HepG2 (cell line): ENCODE measurements around the gene SDR42E2. TPM values are rescaled to one million over a fixed set of nuclear protein-coding genes. Genes with fewer than 3 reads are reported as not detected.

ENCODE experiments used
- ATAC-seq: fragments of 200-7000 bp; cut with Tn5 transposase; 3 replicates; pipeline ENCODE4 v1.9.1; 2020; ENCODE audit warnings: mild to moderate bottlenecking, moderate library complexity
- BruUV-seq: library from RNA; stranded (reverse); fragments of 400-500 nt; replicated peaks from 2 replicates; lab custom pipeline; 2021; lab: Mats Ljungman, UMichigan
- CTCF ChIA-PET: fragments of 300-600 bp; formaldehyde crosslinking; extraction: SDS; loops from one replicate; lab custom pipeline; 2021; ENCODE audit warnings: low total read pairs, inconsistent platforms, low intra/inter-chr PET ratio; lab: Yijun Ruan, JAX
- POLR2A ChIA-PET: fragments of 350-600 bp; sonication (Branson Sonifier 250); formaldehyde crosslinking; loops from one replicate; lab custom pipeline; 2020; ENCODE audit warnings: antibody characterized with exemption, inconsistent platforms; lab: Yijun Ruan, JAX
- DNase-seq: peaks from one replicate; pipeline ENCODE4 v3.0.0-alpha.2; 2015; ENCODE audit warnings: low spot score
- FAIRE-seq: peaks from 3 replicates; lab custom pipeline; 2011; peaks lifted over from hg19 to GRCh38; lab: Jason Lieb, UNC
- H2AFZ ChIP-seq: one replicate; pipeline ENCODE4 v1.6.1; 2011; ENCODE audit warnings: low read length, inconsistent platforms
- H3K27ac ChIP-seq: fragments of 300-600 bp; 3 replicates; pipeline ENCODE4 v1.8.0; 2011; ENCODE audit warnings: mixed run types, mild to moderate bottlenecking, mixed read lengths, low read length, inconsistent platforms; ENCODE audit not compliant: insufficient read depth; ENCODE audit errors: extremely low read length
- H3K27me3 ChIP-seq, 2 experiments: fragments of 200-600 bp in 1 of 2; 2 replicates in 1 of 2; 3 replicates in 1 of 2; pipeline versions ENCODE4 v1.6.0 to v1.8.0; 2011; ENCODE audit warnings: low read length in 2 of 2, mild to moderate bottlenecking in 2 of 2, moderate library complexity in 2 of 2, inconsistent platforms in 1 of 2; ENCODE audit not compliant: insufficient read depth in 2 of 2, control insufficient read depth in 1 of 2
- H3K36me3 ChIP-seq, 2 experiments: fragments of 200-600 bp in 1 of 2; replicated peaks in 1 of 2; 2 replicates in 1 of 2; 3 replicates in 1 of 2; pipeline versions ENCODE4 v1.5.1 to v1.8.0; 2011; ENCODE audit warnings: low read length in 2 of 2, inconsistent platforms in 1 of 2; ENCODE audit not compliant: insufficient read depth in 2 of 2, control insufficient read depth in 1 of 2
- H3K4me1 ChIP-seq: 2 replicates; pipeline ENCODE4 v1.5.1; 2012; ENCODE audit warnings: low read length, inconsistent platforms; ENCODE audit not compliant: insufficient read depth
- H3K4me2 ChIP-seq: 2 replicates; pipeline ENCODE4 v1.6.0; 2011; ENCODE audit warnings: low read depth, low read length, inconsistent platforms
- H3K4me3 ChIP-seq, 3 experiments: fragments of 200-600 bp in 1 of 3; sonication (generic), shearing (Covaris generic) in 1 of 3; replicated peaks in 1 of 3; 2 replicates each; pipeline ENCODE4 v1.5.1; 2011 to 2016; ENCODE audit warnings: low read length in 3 of 3, inconsistent platforms in 2 of 3, low read depth in 2 of 3, mild to moderate bottlenecking in 2 of 3, control low read depth in 1 of 3, mixed read lengths in 1 of 3; ENCODE audit not compliant: insufficient read depth in 1 of 3
- H3K79me2 ChIP-seq: one replicate; pipeline ENCODE4 v1.6.1; 2011; ENCODE audit warnings: low read length, inconsistent platforms; ENCODE audit not compliant: insufficient read depth
- H3K9ac ChIP-seq: 2 replicates; pipeline ENCODE4 v1.6.0; 2011; ENCODE audit warnings: mild to moderate bottlenecking, low read depth, low read length, inconsistent platforms; ENCODE audit not compliant: insufficient read depth
- H3K9me3 ChIP-seq: 2 replicates; pipeline ENCODE4 v1.5.1; 2012; ENCODE audit warnings: mild to moderate bottlenecking, low read length
- H4K20me1 ChIP-seq: 2 replicates; pipeline ENCODE4 v1.6.0; 2011; ENCODE audit warnings: inconsistent platforms, mild to moderate bottlenecking, low read length, moderate library complexity; ENCODE audit not compliant: insufficient read depth
- ATAD3A ChIP-seq: sonication (generic); formaldehyde crosslinking; IDR thresholded peaks from 2 replicates; pipeline ENCODE4 v1.4.0; 2020; ENCODE audit warnings: missing genetic modification reagents
- CEBPB ChIP-seq: IDR thresholded peaks from 2 replicates; pipeline ENCODE4 v1.6.1; 2011; ENCODE audit warnings: low read depth, low read length, improper control_type of control experiment, borderline replicate concordance
- CREM ChIP-seq, 2 experiments: sonication (generic) in 1 of 2; formaldehyde crosslinking in 1 of 2; IDR thresholded peaks; 2 replicates each; pipeline versions ENCODE4 v1.4.0 to v1.6.1; 2016 to 2020; ENCODE audit warnings: antibody characterized with exemption in 1 of 2, mild to moderate bottlenecking in 1 of 2, missing genetic modification reagents in 1 of 2
- FLYWCH1 ChIP-seq: sonication (generic); formaldehyde crosslinking; IDR thresholded peaks from 2 replicates; pipeline ENCODE4 v1.8.1; 2023; ENCODE audit warnings: mild to moderate bottlenecking, missing genetic modification reagents
- HDAC1 ChIP-seq: sonication (generic); formaldehyde crosslinking; IDR thresholded peaks from 2 replicates; pipeline ENCODE4 v1.5.1; 2020; ENCODE audit warnings: mild to moderate bottlenecking, missing genetic modification reagents
- MAZ ChIP-seq, 2 experiments: sonication (generic) in 1 of 2; formaldehyde crosslinking in 1 of 2; IDR thresholded peaks; 2 replicates each; pipeline versions ENCODE4 v1.5.0 to v1.6.1; 2012 to 2020; ENCODE audit warnings: low read depth in 2 of 2, mild to moderate bottlenecking in 2 of 2, borderline replicate concordance in 1 of 2, improper control_type of control experiment in 1 of 2, low read length in 1 of 2, missing genetic modification reagents in 1 of 2, moderate library complexity in 1 of 2
- MXD4 ChIP-seq: IDR thresholded peaks from 2 replicates; pipeline ENCODE4 v1.6.1; 2016; ENCODE audit warnings: mild to moderate bottlenecking, missing biosample characterization, missing genetic modification reagents
- SSRP1 ChIP-seq: IDR thresholded peaks from 2 replicates; pipeline ENCODE4 v1.6.1; 2016; ENCODE audit warnings: control low read depth
- ZFP1 ChIP-seq: IDR thresholded peaks from 2 replicates; pipeline ENCODE4 v1.6.1; 2016
- ZFX ChIP-seq: sonication (generic); formaldehyde crosslinking; IDR thresholded peaks from 2 replicates; pipeline ENCODE4 v1.4.0; 2020; ENCODE audit warnings: mild to moderate bottlenecking, low read depth, missing genetic modification reagents, moderate library complexity
- ZNF121 ChIP-seq: sonication (generic); formaldehyde crosslinking; IDR thresholded peaks from 2 replicates; pipeline ENCODE4 v1.5.0; 2020; ENCODE audit warnings: mild to moderate bottlenecking, missing genetic modification reagents
- ZNF282 ChIP-seq: fragments of 450-650 bp; IDR thresholded peaks from 2 replicates; pipeline ENCODE4 v1.6.1; 2018; ENCODE audit not compliant: partially characterized antibody
- WGBS: methylation state at CpG from one replicate; pipeline ENCODE4 v1.1.6; 2017; ENCODE audit warnings: low lambda C conversion rate; 5-methylcytosine and 5-hydroxymethylcytosine counted together
- in situ Hi-C: cut with HindIII; loops from 2 replicates; pipeline ENCODE4 v1.10.0; 2017; ENCODE audit warnings: low pct_unique_long_range_greater_than_20kb; ENCODE audit not compliant: extremely low pct_ligation_motif_present
- intact Hi-C: fragments of 100-400 bp; cut with micrococcal nuclease; formaldehyde crosslinking; loops from one replicate; pipeline ENCODE4 v1.10.0; 2022; ENCODE audit not compliant: unreplicated experiment
- polyA plus RNA-seq, 8 experiments: library from polyadenylated mRNA; depleted of rRNA in 3 of 8; stranded (reverse) in 7 of 8; unstranded in 1 of 8; fragments of >200 nt; fragmentation: Illumina TruSeq in 4 of 8; extraction: Trizol in 4 of 8; gene quantifications; 2 replicates each; pipeline versions ENCODE4 v1.2.1 to v1.2.3, GENCODE V29; 2011 to 2016; ENCODE audit warnings: low read depth in 4 of 8, missing spikeins in 1 of 8, mixed read lengths in 1 of 8; ENCODE audit not compliant: insufficient read depth in 1 of 8
- total RNA-seq, 5 experiments: library from RNA; depleted of rRNA; stranded (reverse); fragments of >200 nt; fragmentation: Illumina TruSeq; extraction: Trizol; gene quantifications; 2 replicates each; pipeline ENCODE4 v1.2.3, GENCODE V29; 2016; ENCODE audit warnings: low read depth in 1 of 5
- TF ChIP-seq, protein P1 (sequence below): IDR thresholded peaks from 2 replicates; pipeline ENCODE4 v1.6.1; 2016; ENCODE audit warnings: mild to moderate bottlenecking
- TF ChIP-seq, protein P2 (sequence below): sonication (generic); formaldehyde crosslinking; conservative IDR thresholded peaks from 2 replicates; pipeline ENCODE4 v1.4.0; 2020; ENCODE audit warnings: missing genetic modification reagents

The SDR42E2 gene
- total and polyA plus RNA-seq, 2 of the 13 experiments (the other 11 are each of a cell fraction or from before 2014, with no cell fraction given), result 0.05 to 0.11 TPM

DNA sequence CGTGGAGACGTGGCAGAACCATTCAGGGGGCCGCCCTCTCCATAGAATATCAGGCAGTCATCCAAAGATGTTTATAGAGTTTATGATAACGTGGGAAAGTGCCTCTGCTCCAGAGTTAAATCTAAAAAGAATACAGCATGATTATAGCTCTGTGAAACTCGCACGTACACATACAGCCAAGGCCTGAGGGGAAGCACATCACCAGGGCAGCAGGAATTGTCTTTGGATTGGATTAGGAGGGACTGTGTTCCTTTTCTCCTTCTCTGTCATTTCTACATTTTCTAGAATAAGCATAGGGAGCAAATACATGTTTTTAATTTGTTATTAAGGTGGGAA is 70.7 kb downstream of the SDR42E2 start (continued):
- TF ChIP-seq ZNF282, result no peak
- TF ChIP-seq HDAC1, result 0 out of 2 replicates have a peak, but pooled peaks have one; percentile 1
- TF ChIP-seq ATAD3A (CRISPR knock-in tag), result no peak
- TF ChIP-seq, protein P1, sequence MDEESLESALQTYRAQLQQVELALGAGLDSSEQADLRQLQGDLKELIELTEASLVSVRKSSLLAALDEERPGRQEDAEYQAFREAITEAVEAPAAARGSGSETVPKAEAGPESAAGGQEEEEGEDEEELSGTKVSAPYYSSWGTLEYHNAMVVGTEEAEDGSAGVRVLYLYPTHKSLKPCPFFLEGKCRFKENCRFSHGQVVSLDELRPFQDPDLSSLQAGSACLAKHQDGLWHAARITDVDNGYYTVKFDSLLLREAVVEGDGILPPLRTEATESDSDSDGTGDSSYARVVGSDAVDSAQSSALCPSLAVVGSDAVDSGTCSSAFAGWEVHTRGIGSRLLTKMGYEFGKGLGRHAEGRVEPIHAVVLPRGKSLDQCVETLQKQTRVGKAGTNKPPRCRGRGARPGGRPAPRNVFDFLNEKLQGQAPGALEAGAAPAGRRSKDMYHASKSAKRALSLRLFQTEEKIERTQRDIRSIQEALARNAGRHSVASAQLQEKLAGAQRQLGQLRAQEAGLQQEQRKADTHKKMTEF (CRISPR knock-in tag), result no peak
- no peak for TF ChIP-seq SSRP1 (CRISPR knock-in tag)
- TF ChIP-seq MXD4, result 0 out of 2 replicates have a peak, but pooled peaks have one; percentile 12
- TF ChIP-seq ZFP1, result no peak
- peak; percentile 23; the same call in 1 of the 2 replicates for TF ChIP-seq CREM (IDR thresholded peaks at IDR 0.05)
- no peak for TF ChIP-seq CREM (CRISPR knock-in tag; IDR thresholded peaks at IDR 0.05)

DNA sequence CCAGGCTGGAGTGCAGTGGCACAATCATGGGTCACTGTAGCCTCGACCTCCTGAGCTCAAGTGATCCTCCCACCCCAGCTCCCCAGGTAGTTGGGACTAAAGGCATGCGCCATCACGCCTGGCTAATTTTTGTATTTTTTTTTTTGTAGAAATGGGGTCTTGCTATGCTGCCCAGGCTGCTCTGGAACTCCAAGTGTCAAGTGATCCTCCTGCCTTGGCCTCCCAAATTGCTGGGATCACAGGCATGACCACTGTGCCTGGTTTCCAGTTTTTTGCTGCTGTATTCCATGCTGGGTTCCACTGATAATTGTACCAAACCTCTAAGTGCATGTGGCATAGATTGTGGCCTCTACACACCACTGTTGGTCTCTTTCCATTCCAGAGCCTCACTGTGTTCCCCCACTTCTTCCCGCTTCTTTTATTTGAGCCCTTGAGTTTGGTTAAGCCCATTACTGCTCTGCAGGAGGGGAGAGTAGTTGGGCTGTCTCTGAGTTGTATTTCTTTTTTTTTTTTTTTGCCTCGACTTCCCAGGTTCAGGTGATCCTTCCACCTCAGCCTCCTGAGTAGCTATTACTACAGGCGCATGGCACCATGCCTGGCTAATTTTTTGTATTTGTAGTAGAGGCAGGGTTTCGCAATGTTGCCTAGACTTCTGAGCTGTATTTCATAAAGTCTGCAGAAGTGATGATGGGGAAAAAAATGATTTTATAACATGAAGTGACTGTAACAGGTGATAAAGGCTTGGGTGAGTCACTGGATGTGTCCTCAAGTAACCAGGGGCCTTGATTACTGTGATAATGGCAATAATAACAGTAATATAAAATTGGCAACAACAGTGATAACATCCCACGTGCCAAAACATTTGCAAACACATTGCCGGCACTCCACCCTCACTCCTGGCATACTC is 73.8 kb downstream of the SDR42E2 start:
- H3K36me3 ChIP-seq, result peaks cover 15 to 22% of the 10 kb centered on the region in 2 experiments
- CTCF ChIA-PET, result no interaction called here
- POLR2A ChIA-PET, result no interaction called here
- peaks cover 2% of the 10 kb centered on the region for H3K79me2 ChIP-seq
- no peak overlapping the region for H3K4me2 ChIP-seq
- in situ Hi-C loops, result no loop called here
- no peaks in the 10 kb centered on the region for H3K9me3 ChIP-seq
- BruUV-seq, result no TSS peak
- peaks cover 18% of the 10 kb centered on the region for H3K4me1 ChIP-seq
- H3K27me3 ChIP-seq, result no peaks in the 10 kb centered on the region
- WGBS, result 95% methylated on average over 9 of the region's 9 CpGs
- no peak overlapping the region for H3K9ac ChIP-seq
- DNase-seq, result no peak
- H3K4me3 ChIP-seq, result no peak overlapping the region
- peak; percentile 83 for TF ChIP-seq CEBPB
- TF ChIP-seq, protein P2, sequence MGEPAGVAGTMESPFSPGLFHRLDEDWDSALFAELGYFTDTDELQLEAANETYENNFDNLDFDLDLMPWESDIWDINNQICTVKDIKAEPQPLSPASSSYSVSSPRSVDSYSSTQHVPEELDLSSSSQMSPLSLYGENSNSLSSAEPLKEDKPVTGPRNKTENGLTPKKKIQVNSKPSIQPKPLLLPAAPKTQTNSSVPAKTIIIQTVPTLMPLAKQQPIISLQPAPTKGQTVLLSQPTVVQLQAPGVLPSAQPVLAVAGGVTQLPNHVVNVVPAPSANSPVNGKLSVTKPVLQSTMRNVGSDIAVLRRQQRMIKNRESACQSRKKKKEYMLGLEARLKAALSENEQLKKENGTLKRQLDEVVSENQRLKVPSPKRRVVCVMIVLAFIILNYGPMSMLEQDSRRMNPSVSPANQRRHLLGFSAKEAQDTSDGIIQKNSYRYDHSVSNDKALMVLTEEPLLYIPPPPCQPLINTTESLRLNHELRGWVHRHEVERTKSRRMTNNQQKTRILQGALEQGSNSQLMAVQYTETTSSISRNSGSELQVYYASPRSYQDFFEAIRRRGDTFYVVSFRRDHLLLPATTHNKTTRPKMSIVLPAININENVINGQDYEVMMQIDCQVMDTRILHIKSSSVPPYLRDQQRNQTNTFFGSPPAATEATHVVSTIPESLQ (CRISPR knock-in tag), result no peak
- 0 out of 2 replicates have a peak, but pooled peaks have one; percentile 52 for TF ChIP-seq FLYWCH1 (CRISPR knock-in tag)
- peak; percentile 94 for TF ChIP-seq ZNF121
- no peak for TF ChIP-seq ZFX (CRISPR knock-in tag)
- no peak for TF ChIP-seq MAZ (IDR thresholded peaks at IDR 0.05; ENCODE audit: borderline replicate concordance, low read depth, low read length)
- no peak for TF ChIP-seq MAZ (CRISPR knock-in tag; IDR thresholded peaks at IDR 0.05; ENCODE audit: low read depth)
- TF ChIP-seq, all 625 proteins: peak for 3
- H3K27ac ChIP-seq, result no peak overlapping the region
- intact Hi-C loops, result loop anchor here (10.0 kb wide), 1 partner anchor 49 kb away; no protein-coding TSS in a partner anchor
- no peak overlapping the region for H2AFZ ChIP-seq
- no peak for ATAC-seq
- no peaks in the 10 kb centered on the region for H4K20me1 ChIP-seq
- no peak for FAIRE-seq
